ENCODE measurements around the gene HES6. TPM values are rescaled to one million over a fixed set of nuclear protein-coding genes. Genes with fewer than 3 reads are reported as not detected.

Gene HES6
- polyA plus RNA-seq, 1 donor (not counting 4 experiments of a cell fraction or from before 2014, with no cell fraction given), result 0.80 TPM

DNA sequence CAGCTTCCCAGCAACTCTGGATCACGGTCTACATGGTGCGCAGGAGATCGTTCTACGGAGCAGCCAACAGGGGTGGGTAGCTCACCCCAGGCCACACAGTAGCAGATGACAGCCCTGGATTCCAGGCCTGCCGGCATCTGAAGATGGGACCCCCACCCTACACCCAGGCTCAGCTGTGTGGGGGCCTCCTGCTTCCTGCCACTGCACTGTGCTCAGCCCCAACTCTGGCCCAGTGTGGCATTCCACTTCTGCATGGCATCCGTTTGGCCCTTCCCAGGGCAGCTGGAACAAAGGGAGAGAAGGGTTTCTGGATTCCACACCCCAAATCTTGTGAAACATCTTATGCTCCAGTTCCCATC lies 39.5 kb upstream of the HES6 start:
- dilution Hi-C loops (cut with MboI; ENCODE audit: extremely low pct_ligation_motif_present, low sequenced_read_pairs), result no loop called here
- FAIRE-seq, result no peak
- peaks cover 9% of the 10 kb centered on the region for H3K79me2 ChIP-seq (ENCODE audit: control insufficient read depth, insufficient read depth, low read length)

GRCh38 chr2:238278626-238279323 lies 38.9 kb upstream of the HES6 start:
- Histone ChIP-seq H3K9me1 (ENCODE audit: control insufficient read depth, extremely low read depth, insufficient read depth, low read length) (no peaks in the 10 kb centered on the region), H3K27me3 (ENCODE audit: control insufficient read depth, extremely low read depth, insufficient read depth, low read length) (no peaks in the 10 kb centered on the region), H3K9ac (ENCODE audit: control insufficient read depth, extremely low read depth, insufficient read depth, low read length) (no peak overlapping the region), H3K4me3 (ENCODE audit: control insufficient read depth in 2 of 3, extremely low read depth in 1 of 3, insufficient read depth in 2 of 3, low read depth in 1 of 3, low read length in 3 of 3) (no peak overlapping the region), H3K4me1 (ENCODE audit: control insufficient read depth, extremely low read depth, insufficient read depth, low read length) (no peaks in the 10 kb centered on the region), H4K20me1 (ENCODE audit: control insufficient read depth, extremely low read depth, insufficient read depth, low read length) (no peaks in the 10 kb centered on the region), H3K79me2 (ENCODE audit: control insufficient read depth, insufficient read depth, low read length) (peaks cover 8% of the 10 kb centered on the region), H3K4me2 (ENCODE audit: control insufficient read depth, extremely low read depth, insufficient read depth, low read depth, low read length) (no peak overlapping the region), H3K36me3 (ENCODE audit: control insufficient read depth in 2 of 2, extremely low read depth in 1 of 2, insufficient read depth in 2 of 2, low read length in 2 of 2) (peaks cover 6 to 14% of the 10 kb centered on the region in 2 experiments), H2AFZ (ENCODE audit: control insufficient read depth, low read length) (no peak overlapping the region), H3K9me3 (ENCODE audit: control insufficient read depth, low read depth, low read length) (no peaks in the 10 kb centered on the region), H3K27ac (ENCODE audit: control insufficient read depth, insufficient read depth, low read length) (no peak overlapping the region)
- TF ChIP-seq EZH2 (IDR thresholded peaks at IDR 0.05; ENCODE audit: low read length), result no peak
- TF ChIP-seq, protein P1, sequence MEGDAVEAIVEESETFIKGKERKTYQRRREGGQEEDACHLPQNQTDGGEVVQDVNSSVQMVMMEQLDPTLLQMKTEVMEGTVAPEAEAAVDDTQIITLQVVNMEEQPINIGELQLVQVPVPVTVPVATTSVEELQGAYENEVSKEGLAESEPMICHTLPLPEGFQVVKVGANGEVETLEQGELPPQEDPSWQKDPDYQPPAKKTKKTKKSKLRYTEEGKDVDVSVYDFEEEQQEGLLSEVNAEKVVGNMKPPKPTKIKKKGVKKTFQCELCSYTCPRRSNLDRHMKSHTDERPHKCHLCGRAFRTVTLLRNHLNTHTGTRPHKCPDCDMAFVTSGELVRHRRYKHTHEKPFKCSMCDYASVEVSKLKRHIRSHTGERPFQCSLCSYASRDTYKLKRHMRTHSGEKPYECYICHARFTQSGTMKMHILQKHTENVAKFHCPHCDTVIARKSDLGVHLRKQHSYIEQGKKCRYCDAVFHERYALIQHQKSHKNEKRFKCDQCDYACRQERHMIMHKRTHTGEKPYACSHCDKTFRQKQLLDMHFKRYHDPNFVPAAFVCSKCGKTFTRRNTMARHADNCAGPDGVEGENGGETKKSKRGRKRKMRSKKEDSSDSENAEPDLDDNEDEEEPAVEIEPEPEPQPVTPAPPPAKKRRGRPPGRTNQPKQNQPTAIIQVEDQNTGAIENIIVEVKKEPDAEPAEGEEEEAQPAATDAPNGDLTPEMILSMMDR (optimal IDR thresholded peaks at IDR 0.05 in 1 of 3, IDR thresholded peaks at IDR 0.05 in 1 of 3, conservative IDR thresholded peaks at IDR 0.05 in 1 of 3; ENCODE audit: extremely low read depth in 1 of 3, insufficient read depth in 2 of 3, low read length in 3 of 3), result no peak
- dilution Hi-C loops (cut with MboI; ENCODE audit: extremely low pct_ligation_motif_present, low sequenced_read_pairs), result no loop called here
- FAIRE-seq (no peak), DNase-seq (ENCODE audit: low read depth, low spot score) (no peak)

More for the DNA sequence above, 39.5 kb upstream of the HES6 start:
- TF ChIP-seq, protein P1 (optimal IDR thresholded peaks at IDR 0.05 in 1 of 3, IDR thresholded peaks at IDR 0.05 in 1 of 3, conservative IDR thresholded peaks at IDR 0.05 in 1 of 3; ENCODE audit: extremely low read depth in 1 of 3, insufficient read depth in 2 of 3, low read length in 3 of 3), result no peak
- no peak for TF ChIP-seq EZH2 (IDR thresholded peaks at IDR 0.05; ENCODE audit: low read length)
- Histone ChIP-seq H3K4me3 (ENCODE audit: control insufficient read depth in 2 of 3, extremely low read depth in 1 of 3, insufficient read depth in 2 of 3, low read depth in 1 of 3, low read length in 3 of 3) (no peak overlapping the region), H3K4me1 (ENCODE audit: control insufficient read depth, extremely low read depth, insufficient read depth, low read length) (no peaks in the 10 kb centered on the region), H3K9me3 (ENCODE audit: control insufficient read depth, low read depth, low read length) (no peaks in the 10 kb centered on the region), H3K4me2 (ENCODE audit: control insufficient read depth, extremely low read depth, insufficient read depth, low read depth, low read length) (no peak overlapping the region), H3K9me1 (ENCODE audit: control insufficient read depth, extremely low read depth, insufficient read depth, low read length) (no peaks in the 10 kb centered on the region), H4K20me1 (ENCODE audit: control insufficient read depth, extremely low read depth, insufficient read depth, low read length) (no peaks in the 10 kb centered on the region), H3K36me3 (ENCODE audit: control insufficient read depth in 2 of 2, extremely low read depth in 1 of 2, insufficient read depth in 2 of 2, low read length in 2 of 2) (peaks cover 6 to 15% of the 10 kb centered on the region in 2 experiments), H3K9ac (ENCODE audit: control insufficient read depth, extremely low read depth, insufficient read depth, low read length) (no peak overlapping the region), H3K27ac (ENCODE audit: control insufficient read depth, insufficient read depth, low read length) (no peak overlapping the region), H2AFZ (ENCODE audit: control insufficient read depth, low read length) (no peak overlapping the region), H3K27me3 (ENCODE audit: control insufficient read depth, extremely low read depth, insufficient read depth, low read length) (no peaks in the 10 kb centered on the region)
- DNase-seq (ENCODE audit: low read depth, low spot score), result no peak

All from keratinocyte (primary cell).